K562 (cell line): ENCODE results near the gene LY6G5B. TPM values are rescaled to one million over a fixed set of nuclear protein-coding genes. Genes with fewer than 3 reads are reported as not detected.
A peak's percentile ranks its signal among the peaks of the same experiment; 100 is the strongest.

Experiments used
- BHLHE40 ChIP-seq: IDR thresholded peaks from 2 replicates; pipeline ENCODE4 v1.6.1; 2011; ENCODE audit warnings: low read length, improper control_type of control experiment
- CBX5 ChIP-seq: IDR thresholded peaks from 2 replicates; pipeline ENCODE4 v1.6.1; 2014; ENCODE audit warnings: low read depth, borderline replicate concordance
- CREB1 ChIP-seq, 2 experiments: sonication (generic) in 1 of 2; formaldehyde crosslinking in 1 of 2; IDR thresholded peaks; 2 replicates each; pipeline versions ENCODE4 v1.6.1 to v1.8.0; 2012 to 2022; ENCODE audit warnings: inconsistent platforms in 1 of 2, mild to moderate bottlenecking in 1 of 2, missing genetic modification reagents in 1 of 2, moderate library complexity in 1 of 2
- ETS1 ChIP-seq: conservative IDR thresholded peaks from 2 replicates; pipeline ENCODE4 v1.6.1; 2011; ENCODE audit warnings: low read depth, mild to moderate bottlenecking, low read length; ENCODE audit not compliant: control insufficient read depth
- GTF2A2 ChIP-seq: IDR thresholded peaks from 2 replicates; pipeline ENCODE4 v1.6.1; 2016; ENCODE audit warnings: mild to moderate bottlenecking, missing genetic modification characterization, missing compliant biosample characterization
- HEY1 ChIP-seq: fragments of 250-450 bp; sonication (Bioruptor Pico); IDR thresholded peaks from 2 replicates; pipeline ENCODE4 v1.5.0; 2020; ENCODE audit warnings: mild to moderate bottlenecking, moderate library complexity, borderline replicate concordance
- HMGN3 ChIP-seq: IDR thresholded peaks from 2 replicates; pipeline ENCODE4 v1.6.1; 2011; ENCODE audit warnings: borderline replicate concordance, low read depth, mild to moderate bottlenecking, mixed read lengths, low read length; ENCODE audit not compliant: insufficient read length; ENCODE audit errors: extremely low read depth
- HNRNPH1 ChIP-seq: fragments of 200-400 bp; formaldehyde crosslinking; optimal IDR thresholded peaks from 2 replicates; pipeline ENCODE3; 2017; ENCODE audit warnings: low read depth, mild to moderate bottlenecking, low read length, moderate library complexity
- MCM2 ChIP-seq: fragments of 450-650 bp; IDR thresholded peaks from 2 replicates; pipeline ENCODE4 v1.6.1; 2017; ENCODE audit warnings: low read depth, mild to moderate bottlenecking
- MED1 ChIP-seq: sonication (generic); formaldehyde crosslinking; IDR thresholded peaks from 2 replicates; pipeline ENCODE4 v1.8.1; 2023; ENCODE audit warnings: missing genetic modification reagents, borderline replicate concordance
- NR2C1 ChIP-seq, 2 experiments: fragments of 450-650 bp; IDR thresholded peaks; 2 replicates each; pipeline ENCODE4 v1.6.1; 2017; ENCODE audit warnings: mild to moderate bottlenecking in 2 of 2, antibody characterized with exemption in 1 of 2, inconsistent platforms in 1 of 2, missing compliant biosample characterization in 1 of 2, missing genetic modification characterization in 1 of 2
- OTX1 ChIP-seq: fragments of 450-650 bp; formaldehyde crosslinking; IDR thresholded peaks from 2 replicates; pipeline ENCODE4 v1.4.0; 2022; ENCODE audit warnings: mild to moderate bottlenecking
- RB1 ChIP-seq: fragments of 450-650 bp; IDR thresholded peaks from 2 replicates; pipeline ENCODE4 v1.6.1; 2017; ENCODE audit warnings: low read depth, mild to moderate bottlenecking
- SAFB2 ChIP-seq: fragments of 200-400 bp; formaldehyde crosslinking; IDR thresholded peaks from 2 replicates; pipeline ENCODE4 v1.6.1; 2018; ENCODE audit warnings: borderline replicate concordance, low read length, low read depth, moderate library complexity; ENCODE audit not compliant: severe bottlenecking
- SMAD4 ChIP-seq: fragments of 250-450 bp; sonication (Bioruptor Pico); conservative IDR thresholded peaks from 2 replicates; pipeline ENCODE4 v1.8.0; 2021; ENCODE audit warnings: inconsistent platforms, mild to moderate bottlenecking, moderate library complexity
- SNRNP70 ChIP-seq: fragments of 200-400 bp; formaldehyde crosslinking; optimal IDR thresholded peaks from 2 replicates; pipeline ENCODE3; 2017; ENCODE audit warnings: low read depth, low read length
- SOX6 ChIP-seq: fragments of 450-650 bp; IDR thresholded peaks from 2 replicates; pipeline ENCODE4 v1.6.1; 2014; ENCODE audit warnings: mild to moderate bottlenecking
- TBP ChIP-seq: optimal IDR thresholded peaks from 2 replicates; pipeline ENCODE3; 2011; ENCODE audit warnings: low read depth, low read length, improper control_type of control experiment
- THRA ChIP-seq: fragments of 450-650 bp; IDR thresholded peaks from 2 replicates; pipeline ENCODE4 v1.6.1; 2017; ENCODE audit warnings: mild to moderate bottlenecking, moderate library complexity
- ZNF165 ChIP-seq: fragments of 250-450 bp; sonication (Bioruptor Pico); IDR thresholded peaks from 2 replicates; pipeline ENCODE4 v1.4.0; 2020; ENCODE audit warnings: borderline replicate concordance
- ZNF282 ChIP-seq: sonication (generic); formaldehyde crosslinking; IDR thresholded peaks from 2 replicates; pipeline ENCODE4 v1.8.1; 2023; ENCODE audit warnings: missing genetic modification reagents
- ZNF518B ChIP-seq: fragments of 250-450 bp; sonication (Bioruptor Pico); IDR thresholded peaks from 2 replicates; pipeline ENCODE4 v1.5.0; 2021; ENCODE audit warnings: mild to moderate bottlenecking, moderate library complexity
- ZSCAN29 ChIP-seq: fragments of 450-650 bp; IDR thresholded peaks from 2 replicates; pipeline ENCODE4 v1.6.1; 2017
- ZZZ3 ChIP-seq: fragments of 450-650 bp; IDR thresholded peaks from 2 replicates; pipeline ENCODE4 v1.6.1; 2016; ENCODE audit warnings: antibody characterized with exemption, mild to moderate bottlenecking, moderate library complexity
- polyA plus RNA-seq, 8 experiments: library from polyadenylated mRNA; depleted of rRNA in 4 of 8; stranded (reverse) in 5 of 8; unstranded in 3 of 8; fragments of >200 nt; fragmentation: Nextera tagmentation in 2 of 8; fragmentation: Illumina TruSeq in 1 of 8; extraction: Ambion mirVana in 2 of 8; extraction: Trizol in 1 of 8; gene quantifications; 2 replicates each; pipeline versions ENCODE4 v1.2.1 to v1.2.3, GENCODE V29; 2011 to 2014; ENCODE audit warnings: inconsistent platforms in 1 of 8, missing spikeins in 1 of 8
- total RNA-seq, 7 experiments: library from RNA; depleted of rRNA in 6 of 7; stranded (reverse); fragments of >200 nt in 6 of 7; fragmentation: Illumina TruSeq in 2 of 7; extraction: Trizol in 2 of 7; gene quantifications; 2 replicates each; pipeline versions ENCODE4 v1.2.1 to v1.2.3, GENCODE V29; 2011 to 2021; ENCODE audit warnings: low replicate concordance in 1 of 7

Gene LY6G5B
- total and polyA plus RNA-seq, 9 of the 15 experiments (the other 6 are each of a cell fraction or from before 2014, with no cell fraction given), result 6.0 to 27.0 (median 7.5) TPM

- TF ChIP-seq ZNF518B (no peak), MED1 (no peak), SNRNP70 (peak; percentile 23), TBP (peak; percentile 93), HMGN3 (no peak), NR2C1 (IDR thresholded peaks at IDR 0.05) (no peak), NR2C1 (tag; IDR thresholded peaks at IDR 0.05) (peak; percentile 81), ZNF282 (CRISPR knock-in tag) (no peak), HEY1 (no peak), GTF2A2 (tag) (peak; percentile 90), MCM2 (no peak), SAFB2 (no peak), RB1 (no peak), SOX6 (peak; percentile 82), HNRNPH1 (no peak), BHLHE40 (peak; percentile 86), CBX5 (no peak), CREB1 (IDR thresholded peaks at IDR 0.05) (peak; percentile 64), CREB1 (CRISPR knock-in tag; IDR thresholded peaks at IDR 0.05) (peak; percentile 79), ZZZ3 (no peak), ZNF165 (CRISPR knock-in tag) (no peak), SMAD4 (no peak), OTX1 (CRISPR knock-in tag) (peak; percentile 83; the same call in 1 of the 2 replicates), ETS1 (no peak; the same call in 1 of the 2 replicates), THRA (no peak), ZSCAN29 (no peak)
These were observed 4.8 kb upstream of the LY6G5B start, which contains the start of gene GPANK1 (continued) for GRCh38 chr6:31664790-31665500.
